Measurements from ENCODE around the gene NUCKS1.
A peak's percentile ranks its signal among the peaks of the same experiment; 100 is the strongest.

NUCKS1 gene

GRCh38 chr1:205749234-205750137, 496 bp downstream of the NUCKS1 start:
- peak overlapping the region; percentile 85 for H3K9ac ChIP-seq (ENCODE audit: low read depth, low read length)
- H3K36me3 ChIP-seq (ENCODE audit: control insufficient read depth, insufficient read depth, low read length) = peaks cover 23% of the 10 kb centered on the region
- H3K4me3 ChIP-seq (ENCODE audit: low read depth, low read length) = peak overlapping the region; percentile 92
- peak overlapping the region; percentile 97 for H3K27ac ChIP-seq (ENCODE audit: low read depth, low read length)
- H3K4me1 ChIP-seq (ENCODE audit: control insufficient read depth, insufficient read depth, low read length) = peaks cover 23% of the 10 kb centered on the region
- H3K27me3 ChIP-seq (ENCODE audit: control insufficient read depth, insufficient read depth, low read length) = no peaks in the 10 kb centered on the region
- H3K9me3 ChIP-seq (ENCODE audit: control insufficient read depth, insufficient read depth, low read length) = no peaks in the 10 kb centered on the region

GRCh38 chr1:205748403-205749233, 1.4 kb downstream of the NUCKS1 start:
- Histone ChIP-seq H3K27me3 (ENCODE audit: control insufficient read depth, insufficient read depth, low read length) (no peaks in the 10 kb centered on the region), H3K9ac (ENCODE audit: low read depth, low read length) (peak overlapping the region; percentile 74), H3K4me1 (ENCODE audit: control insufficient read depth, insufficient read depth, low read length) (peaks cover 32% of the 10 kb centered on the region), H3K4me3 (ENCODE audit: low read depth, low read length) (peak overlapping the region; percentile 92), H3K36me3 (ENCODE audit: control insufficient read depth, insufficient read depth, low read length) (peaks cover 23% of the 10 kb centered on the region), H3K27ac (ENCODE audit: low read depth, low read length) (peak overlapping the region; percentile 97), H3K9me3 (ENCODE audit: control insufficient read depth, insufficient read depth, low read length) (no peaks in the 10 kb centered on the region)

GRCh38 chr1:205746757-205747412, 3.1 kb downstream of the NUCKS1 start:
- H3K9me3 ChIP-seq (ENCODE audit: control insufficient read depth, insufficient read depth, low read length) = no peaks in the 10 kb centered on the region
- peaks cover 23% of the 10 kb centered on the region for H3K36me3 ChIP-seq (ENCODE audit: control insufficient read depth, insufficient read depth, low read length)
- no peak overlapping the region for H3K27ac ChIP-seq (ENCODE audit: low read depth, low read length)
- 0 out of 2 replicates have a peak overlapping the region, but pooled peaks have one; percentile 33 for H3K9ac ChIP-seq (ENCODE audit: low read depth, low read length)
- H3K4me3 ChIP-seq (ENCODE audit: low read depth, low read length) = peak overlapping the region; percentile 92
- no peaks in the 10 kb centered on the region for H3K27me3 ChIP-seq (ENCODE audit: control insufficient read depth, insufficient read depth, low read length)
- H3K4me1 ChIP-seq (ENCODE audit: control insufficient read depth, insufficient read depth, low read length) = peaks cover 42% of the 10 kb centered on the region

- Histone ChIP-seq H3K4me1 (ENCODE audit: control insufficient read depth, insufficient read depth, low read length) (peaks cover 42% of the 10 kb centered on the region), H3K4me3 (ENCODE audit: low read depth, low read length) (peak overlapping the region; percentile 30; the same call in 1 of the 2 replicates), H3K9ac (ENCODE audit: low read depth, low read length) (no peak overlapping the region), H3K27ac (ENCODE audit: low read depth, low read length) (no peak overlapping the region), H3K27me3 (ENCODE audit: control insufficient read depth, insufficient read depth, low read length) (no peaks in the 10 kb centered on the region), H3K36me3 (ENCODE audit: control insufficient read depth, insufficient read depth, low read length) (peaks cover 33% of the 10 kb centered on the region), H3K9me3 (ENCODE audit: control insufficient read depth, insufficient read depth, low read length) (no peaks in the 10 kb centered on the region)
Observed at GRCh38 chr1:205744403-205744802, 5.6 kb downstream of the NUCKS1 start.

- Histone ChIP-seq H3K36me3 (ENCODE audit: control insufficient read depth, insufficient read depth, low read length) (peaks cover 34% of the 10 kb centered on the region), H3K9me3 (ENCODE audit: control insufficient read depth, insufficient read depth, low read length) (no peaks in the 10 kb centered on the region), H3K27ac (ENCODE audit: low read depth, low read length) (peak overlapping the region; percentile 16), H3K9ac (ENCODE audit: low read depth, low read length) (no peak overlapping the region), H3K27me3 (ENCODE audit: control insufficient read depth, insufficient read depth, low read length) (no peaks in the 10 kb centered on the region), H3K4me3 (ENCODE audit: low read depth, low read length) (peak overlapping the region; percentile 30; the same call in 1 of the 2 replicates), H3K4me1 (ENCODE audit: control insufficient read depth, insufficient read depth, low read length) (peaks cover 42% of the 10 kb centered on the region)
Observed at GRCh38 chr1:205743977-205744376, 6.0 kb downstream of the NUCKS1 start.

GRCh38 chr1:205741681-205742080, 8.3 kb downstream of the NUCKS1 start:
- H3K27me3 ChIP-seq (ENCODE audit: control insufficient read depth, insufficient read depth, low read length) = no peaks in the 10 kb centered on the region
- H3K4me1 ChIP-seq (ENCODE audit: control insufficient read depth, insufficient read depth, low read length) = peaks cover 27% of the 10 kb centered on the region
- no peak overlapping the region for H3K4me3 ChIP-seq (ENCODE audit: low read depth, low read length)
- H3K9me3 ChIP-seq (ENCODE audit: control insufficient read depth, insufficient read depth, low read length) = no peaks in the 10 kb centered on the region
- no peak overlapping the region for H3K27ac ChIP-seq (ENCODE audit: low read depth, low read length)
- no peak overlapping the region for H3K9ac ChIP-seq (ENCODE audit: low read depth, low read length)
- H3K36me3 ChIP-seq (ENCODE audit: control insufficient read depth, insufficient read depth, low read length) = peaks cover 29% of the 10 kb centered on the region

- Histone ChIP-seq H3K9me3 (ENCODE audit: control insufficient read depth, insufficient read depth, low read length) (no peaks in the 10 kb centered on the region), H3K9ac (ENCODE audit: low read depth, low read length) (no peak overlapping the region), H3K36me3 (ENCODE audit: control insufficient read depth, insufficient read depth, low read length) (peaks cover 41% of the 10 kb centered on the region), H3K4me1 (ENCODE audit: control insufficient read depth, insufficient read depth, low read length) (peaks cover 18% of the 10 kb centered on the region), H3K4me3 (ENCODE audit: low read depth, low read length) (no peak overlapping the region), H3K27ac (ENCODE audit: low read depth, low read length) (no peak overlapping the region), H3K27me3 (ENCODE audit: control insufficient read depth, insufficient read depth, low read length) (no peaks in the 10 kb centered on the region)
Observed at GRCh38 chr1:205739348-205740160, 10.4 kb downstream of the NUCKS1 start.

- Histone ChIP-seq H3K9ac (ENCODE audit: low read depth, low read length) (no peak overlapping the region), H3K4me3 (ENCODE audit: low read depth, low read length) (no peak overlapping the region), H3K36me3 (ENCODE audit: control insufficient read depth, insufficient read depth, low read length) (peaks cover 53% of the 10 kb centered on the region), H3K27ac (ENCODE audit: low read depth, low read length) (no peak overlapping the region), H3K27me3 (ENCODE audit: control insufficient read depth, insufficient read depth, low read length) (no peaks in the 10 kb centered on the region), H3K4me1 (ENCODE audit: control insufficient read depth, insufficient read depth, low read length) (no peaks in the 10 kb centered on the region), H3K9me3 (ENCODE audit: control insufficient read depth, insufficient read depth, low read length) (no peaks in the 10 kb centered on the region)
Observed at GRCh38 chr1:205735218-205735617, 14.8 kb downstream of the NUCKS1 start.

- Histone ChIP-seq H3K9ac (ENCODE audit: low read depth, low read length) (no peak overlapping the region), H3K27ac (ENCODE audit: low read depth, low read length) (no peak overlapping the region), H3K36me3 (ENCODE audit: control insufficient read depth, insufficient read depth, low read length) (peaks cover 50% of the 10 kb centered on the region), H3K9me3 (ENCODE audit: control insufficient read depth, insufficient read depth, low read length) (no peaks in the 10 kb centered on the region), H3K27me3 (ENCODE audit: control insufficient read depth, insufficient read depth, low read length) (no peaks in the 10 kb centered on the region), H3K4me1 (ENCODE audit: control insufficient read depth, insufficient read depth, low read length) (no peaks in the 10 kb centered on the region), H3K4me3 (ENCODE audit: low read depth, low read length) (no peak overlapping the region)
Observed at GRCh38 chr1:205733438-205734175, 16.4 kb downstream of the NUCKS1 start.
